HG03571 (cell line): ENCODE data around the gene TCIRG1.
"Not testable (repeated sequence)": the region's sequence is repeated elsewhere in the genome, so short reads cannot be mapped to it uniquely, and the experiment has no call there.

Experiments used
- ATAC-seq: cut with Tn5 transposase; IDR thresholded peaks from one replicate; pipeline ENCODE4 v1.9.1; 2021; ENCODE audit not compliant: unreplicated experiment

Gene TCIRG1, protein sequence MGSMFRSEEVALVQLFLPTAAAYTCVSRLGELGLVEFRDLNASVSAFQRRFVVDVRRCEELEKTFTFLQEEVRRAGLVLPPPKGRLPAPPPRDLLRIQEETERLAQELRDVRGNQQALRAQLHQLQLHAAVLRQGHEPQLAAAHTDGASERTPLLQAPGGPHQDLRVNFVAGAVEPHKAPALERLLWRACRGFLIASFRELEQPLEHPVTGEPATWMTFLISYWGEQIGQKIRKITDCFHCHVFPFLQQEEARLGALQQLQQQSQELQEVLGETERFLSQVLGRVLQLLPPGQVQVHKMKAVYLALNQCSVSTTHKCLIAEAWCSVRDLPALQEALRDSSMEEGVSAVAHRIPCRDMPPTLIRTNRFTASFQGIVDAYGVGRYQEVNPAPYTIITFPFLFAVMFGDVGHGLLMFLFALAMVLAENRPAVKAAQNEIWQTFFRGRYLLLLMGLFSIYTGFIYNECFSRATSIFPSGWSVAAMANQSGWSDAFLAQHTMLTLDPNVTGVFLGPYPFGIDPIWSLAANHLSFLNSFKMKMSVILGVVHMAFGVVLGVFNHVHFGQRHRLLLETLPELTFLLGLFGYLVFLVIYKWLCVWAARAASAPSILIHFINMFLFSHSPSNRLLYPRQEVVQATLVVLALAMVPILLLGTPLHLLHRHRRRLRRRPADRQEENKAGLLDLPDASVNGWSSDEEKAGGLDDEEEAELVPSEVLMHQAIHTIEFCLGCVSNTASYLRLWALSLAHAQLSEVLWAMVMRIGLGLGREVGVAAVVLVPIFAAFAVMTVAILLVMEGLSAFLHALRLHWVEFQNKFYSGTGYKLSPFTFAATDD

DNA sequence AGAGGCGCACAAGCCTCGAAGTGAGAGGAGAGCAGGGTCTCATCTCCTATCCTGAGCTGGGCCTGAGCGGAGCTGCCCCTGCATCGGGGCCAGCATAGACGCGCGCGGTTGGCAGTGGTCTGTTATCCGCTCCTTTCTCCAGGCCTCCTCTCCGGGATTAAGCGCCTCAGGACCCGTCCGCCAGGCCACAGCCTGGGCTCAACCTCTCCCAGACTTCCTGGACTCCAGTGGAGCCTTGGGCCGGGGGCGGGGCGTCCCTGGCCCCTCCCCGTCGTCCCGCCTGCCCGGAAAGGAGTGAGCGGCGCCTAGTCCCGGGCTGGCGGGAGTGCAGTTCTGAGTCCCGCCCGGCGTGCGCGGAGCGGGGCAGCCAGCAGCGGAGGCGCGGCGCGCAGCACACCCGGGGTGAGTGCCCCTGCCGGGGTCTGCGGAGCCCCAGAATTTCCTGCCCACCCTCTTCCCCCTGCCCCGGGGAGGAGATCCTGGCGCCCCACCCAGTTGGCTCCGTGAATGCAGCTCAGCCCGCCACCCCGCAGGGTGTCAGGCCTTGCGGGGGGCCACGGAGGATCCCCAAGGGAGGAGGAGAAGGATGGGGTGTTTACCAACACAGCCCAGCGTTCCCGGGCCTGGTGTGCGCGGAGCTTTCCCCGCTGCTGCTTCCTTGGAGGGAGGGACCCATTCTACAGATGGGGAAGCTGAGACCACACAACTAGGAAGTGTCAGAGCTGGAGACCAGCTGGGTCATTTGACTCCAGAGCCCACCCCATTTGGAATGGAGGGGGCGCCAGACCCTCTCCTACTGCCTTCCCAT is at the start of gene TCIRG1:
TCIRG1 (plus strand) TSS at position 308 of the 808 bp plus-strand sequence. CDS start 2,247 bp downstream, outside the sequence.
- no peak for ATAC-seq

DNA sequence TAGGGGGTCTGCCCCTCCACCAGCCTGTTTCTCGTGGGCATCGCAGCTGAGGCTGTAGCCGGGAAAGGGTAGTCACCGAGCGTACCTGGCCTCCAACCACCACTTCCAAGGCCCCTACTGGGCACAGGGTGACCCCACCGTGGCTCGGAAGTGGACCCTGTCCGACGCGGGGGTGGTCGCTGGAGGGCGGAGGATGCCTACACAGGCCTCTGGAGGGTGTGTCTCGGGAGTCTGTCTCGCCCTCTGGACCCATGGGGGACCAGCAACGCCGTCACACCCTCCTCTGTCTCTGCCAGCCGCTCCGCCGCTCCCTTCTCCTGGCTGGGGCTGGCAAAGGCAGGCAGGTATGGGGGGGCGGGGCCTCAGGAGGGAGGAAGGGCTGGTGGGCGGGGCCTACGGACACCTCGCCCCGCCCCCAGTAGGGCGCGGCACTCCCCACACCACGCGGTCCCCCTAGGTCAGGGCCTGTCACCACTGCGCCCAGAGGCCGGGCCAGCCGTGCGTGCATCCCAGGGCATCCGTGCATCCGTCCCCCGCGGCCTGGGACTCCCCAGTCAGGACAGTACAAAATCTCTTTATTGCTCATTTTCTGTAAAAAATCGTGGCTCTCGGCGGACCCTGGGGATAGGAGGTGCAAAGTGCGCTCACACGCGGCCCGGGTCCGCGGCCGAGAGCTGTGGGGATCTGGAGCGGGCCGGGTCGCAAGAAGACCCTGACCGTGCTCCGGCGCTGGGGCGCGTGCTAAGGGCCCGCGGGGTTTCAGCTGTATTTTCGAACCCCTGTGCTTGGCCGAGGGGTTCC is 48.1 kb upstream of the TCIRG1 start:
- ATAC-seq, result not testable (repeated sequence)

DNA sequence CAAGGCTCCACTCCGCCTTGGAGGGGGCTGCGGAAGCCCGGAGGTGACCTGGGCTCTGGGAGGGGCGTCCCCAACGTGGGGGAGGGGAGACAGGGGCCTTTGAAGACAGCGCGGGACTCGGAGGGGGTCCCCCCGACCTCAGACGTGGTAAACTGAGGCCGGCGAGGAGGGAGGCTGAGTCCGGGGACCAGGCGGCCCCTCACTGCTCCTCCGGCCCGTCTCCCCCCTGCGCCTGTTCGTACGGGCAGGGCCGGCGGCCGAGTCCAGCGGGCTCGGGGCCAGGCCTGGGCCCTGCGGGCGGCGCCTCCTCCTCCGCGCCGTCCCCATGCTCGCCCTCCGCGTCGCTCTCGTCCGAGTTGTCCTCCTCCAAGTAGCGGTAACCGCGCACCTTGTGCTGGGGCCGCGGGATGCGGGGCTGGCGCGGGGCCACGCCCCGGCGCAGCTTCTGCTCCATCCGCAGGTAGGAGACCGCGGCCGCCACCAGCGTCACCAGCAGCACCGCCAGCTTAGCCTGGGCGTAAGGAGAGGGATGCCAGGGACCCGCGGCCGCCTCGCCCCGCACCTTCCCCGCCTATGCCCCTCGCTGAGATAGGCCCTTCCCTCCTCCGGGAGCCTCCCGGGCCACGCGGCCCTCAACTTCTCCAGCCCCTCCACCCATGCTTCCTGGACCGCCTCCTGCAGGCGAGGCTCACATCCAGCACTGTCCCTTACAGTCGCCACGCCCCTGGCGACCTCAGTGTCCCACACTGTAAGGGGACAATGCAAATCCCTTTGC is 47.3 kb upstream of the TCIRG1 start:
- not testable (repeated sequence) for ATAC-seq

DNA sequence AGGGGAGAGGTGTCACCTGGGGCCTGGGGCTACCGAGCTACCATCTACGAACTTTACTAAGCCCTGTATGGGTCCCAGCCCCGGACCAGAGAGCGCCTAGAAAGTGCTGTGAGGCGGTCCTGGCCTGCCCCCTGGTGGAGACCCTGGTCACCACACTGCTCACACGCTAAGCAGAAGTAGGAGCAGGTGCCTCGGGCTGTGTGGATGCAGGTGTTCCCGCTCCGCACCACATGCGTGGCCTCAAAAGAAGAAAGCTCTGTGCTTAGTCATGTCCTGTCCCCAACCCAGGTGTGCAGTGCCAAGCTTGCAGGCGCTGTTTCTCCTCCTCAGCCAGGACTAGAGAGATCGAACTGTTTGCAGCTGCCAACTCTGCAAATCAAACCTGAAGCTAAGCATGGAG is 45.0 kb upstream of the TCIRG1 start:
- ATAC-seq, result not testable (repeated sequence)

DNA sequence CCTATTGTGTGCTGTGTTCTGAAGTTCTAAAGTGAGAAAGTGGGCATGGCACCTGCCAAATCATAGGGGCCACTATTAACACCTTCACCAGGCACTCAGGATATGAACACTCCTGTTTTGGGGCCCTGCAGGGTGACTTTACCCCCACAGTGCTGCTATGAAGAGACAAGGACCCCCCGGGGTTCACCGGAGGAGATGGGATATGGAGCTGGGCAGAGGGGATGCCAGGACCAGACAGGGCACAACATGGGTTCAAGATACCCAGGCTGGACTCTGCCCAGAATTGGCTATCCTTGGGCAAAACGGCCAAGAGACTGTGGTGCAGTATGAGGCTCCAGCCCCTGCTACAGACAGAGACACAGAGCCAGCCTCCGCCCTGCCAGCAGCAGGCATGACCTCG is 44.4 kb upstream of the TCIRG1 start:
- ATAC-seq, result not testable (repeated sequence)

DNA sequence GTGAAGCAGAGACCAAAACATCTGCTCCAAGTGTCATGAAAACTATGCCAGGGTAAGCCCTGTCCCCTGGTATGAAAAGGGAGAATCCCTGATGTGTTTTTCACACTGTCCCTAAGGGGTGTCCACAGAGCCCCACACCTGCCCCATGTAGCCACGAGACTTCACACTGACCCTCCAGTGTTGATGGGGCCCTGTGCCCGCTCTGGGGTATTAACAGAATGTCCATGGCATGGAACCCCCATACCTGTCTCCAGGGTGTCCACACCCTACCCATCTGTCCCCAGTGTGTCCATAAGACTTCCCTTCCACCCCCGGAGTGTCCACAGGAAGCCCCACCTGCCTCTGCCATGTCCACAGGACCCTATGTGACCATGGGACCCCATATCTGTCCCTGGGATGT is 43.7 kb upstream of the TCIRG1 start:
- ATAC-seq, result not testable (repeated sequence)

DNA sequence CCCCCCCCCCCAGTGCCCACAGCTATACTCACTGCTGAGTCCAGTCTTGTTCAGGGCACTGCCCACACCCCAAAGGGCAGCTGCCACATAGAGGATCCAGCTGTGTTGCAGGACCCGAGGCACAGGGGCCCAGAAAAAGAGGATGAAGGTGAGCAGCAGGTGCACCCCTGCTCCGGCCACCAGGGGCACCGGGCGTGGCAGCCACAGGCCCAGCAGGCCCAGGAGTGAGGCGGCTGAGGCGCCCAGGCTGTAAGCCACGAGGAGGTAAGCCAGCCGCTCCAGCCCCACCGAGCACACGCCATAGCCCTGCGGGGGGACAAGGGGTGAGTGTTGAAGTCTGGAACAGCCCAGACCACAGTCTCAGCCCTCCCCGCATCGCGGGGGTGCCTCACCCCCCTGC is 43.2 kb upstream of the TCIRG1 start:
- not testable (repeated sequence) for ATAC-seq

DNA sequence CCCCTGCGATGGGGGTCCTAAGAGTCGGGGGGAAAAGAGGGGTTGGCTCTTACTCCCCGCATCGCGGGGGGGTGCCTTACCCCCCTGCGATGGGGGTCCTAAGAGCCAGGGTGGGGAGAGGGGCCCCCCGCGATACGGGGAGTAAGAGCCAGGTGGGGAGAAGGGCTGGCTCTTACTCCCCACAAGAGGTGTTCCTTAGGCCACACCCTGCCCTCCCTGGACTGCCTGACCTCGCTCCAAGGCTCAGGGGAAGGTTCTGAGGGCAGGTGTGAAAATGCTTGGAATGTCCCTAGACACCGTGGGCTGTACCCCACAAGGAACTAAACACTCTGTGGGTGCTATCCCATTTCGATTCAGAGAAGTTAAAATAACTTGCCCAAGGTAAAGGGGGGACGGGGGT is 42.8 kb upstream of the TCIRG1 start:
- no peak for ATAC-seq

- no peak for ATAC-seq
These were observed 42.0 kb upstream of the TCIRG1 start for GRCh38 chr11:67996622-67997474.

GRCh38 chr11:67997475-67997921 is 41.3 kb upstream of the TCIRG1 start:
- ATAC-seq, result no peak

- no peak for ATAC-seq
These were observed 40.4 kb upstream of the TCIRG1 start for GRCh38 chr11:67998150-67999045.

- ATAC-seq, result no peak
These were observed 39.6 kb upstream of the TCIRG1 start for GRCh38 chr11:67999201-67999629.

GRCh38 chr11:67999704-68000103 is 39.1 kb upstream of the TCIRG1 start:
- no peak for ATAC-seq

- ATAC-seq, result no peak
These were observed 36.3 kb upstream of the TCIRG1 start for GRCh38 chr11:68002575-68002937.

DNA sequence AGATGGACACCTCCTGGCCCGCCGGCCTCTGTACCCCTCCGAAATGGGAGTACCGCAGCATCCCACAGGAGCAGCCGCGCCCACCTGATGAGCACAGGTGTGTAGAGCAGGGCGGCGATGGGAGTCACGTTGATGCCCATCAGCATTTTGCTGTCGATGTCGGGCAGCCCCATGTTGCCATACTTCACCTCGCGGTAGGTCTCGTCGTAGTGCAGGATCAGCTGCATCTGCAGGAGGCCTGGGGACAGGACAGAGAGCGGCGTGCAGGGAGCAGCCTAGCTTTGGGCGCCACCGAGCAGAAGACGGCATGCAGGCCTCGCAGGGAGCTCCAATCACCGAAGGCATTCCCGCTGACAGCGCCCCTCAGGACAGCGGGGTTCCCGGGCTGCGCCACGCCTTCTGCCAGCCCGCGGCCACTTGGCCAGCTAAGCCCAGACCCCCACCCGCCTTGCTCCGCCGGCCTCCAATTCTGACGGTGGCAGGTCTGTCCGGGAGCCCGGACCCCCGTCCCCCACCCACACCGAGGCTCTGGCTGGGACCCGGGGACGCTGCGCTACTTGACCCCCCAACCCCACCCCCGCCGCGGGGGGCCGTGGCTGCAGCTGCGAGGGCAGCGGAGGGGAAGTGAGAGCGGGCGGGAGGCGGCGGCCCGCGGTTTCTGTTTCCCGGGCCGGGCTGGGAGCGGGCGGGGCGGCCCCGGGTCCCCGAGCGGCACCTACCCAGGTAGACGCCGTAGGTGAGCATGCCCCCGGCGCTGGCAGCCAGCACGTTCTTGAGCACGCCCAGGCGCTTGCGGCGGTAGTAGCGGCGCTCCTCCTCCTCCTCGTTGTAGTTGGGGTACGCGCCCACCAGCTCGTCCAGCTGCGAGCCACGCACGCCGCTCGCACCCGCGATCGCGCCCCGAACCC is 35.6 kb upstream of the TCIRG1 start:
- no peak for ATAC-seq

DNA sequence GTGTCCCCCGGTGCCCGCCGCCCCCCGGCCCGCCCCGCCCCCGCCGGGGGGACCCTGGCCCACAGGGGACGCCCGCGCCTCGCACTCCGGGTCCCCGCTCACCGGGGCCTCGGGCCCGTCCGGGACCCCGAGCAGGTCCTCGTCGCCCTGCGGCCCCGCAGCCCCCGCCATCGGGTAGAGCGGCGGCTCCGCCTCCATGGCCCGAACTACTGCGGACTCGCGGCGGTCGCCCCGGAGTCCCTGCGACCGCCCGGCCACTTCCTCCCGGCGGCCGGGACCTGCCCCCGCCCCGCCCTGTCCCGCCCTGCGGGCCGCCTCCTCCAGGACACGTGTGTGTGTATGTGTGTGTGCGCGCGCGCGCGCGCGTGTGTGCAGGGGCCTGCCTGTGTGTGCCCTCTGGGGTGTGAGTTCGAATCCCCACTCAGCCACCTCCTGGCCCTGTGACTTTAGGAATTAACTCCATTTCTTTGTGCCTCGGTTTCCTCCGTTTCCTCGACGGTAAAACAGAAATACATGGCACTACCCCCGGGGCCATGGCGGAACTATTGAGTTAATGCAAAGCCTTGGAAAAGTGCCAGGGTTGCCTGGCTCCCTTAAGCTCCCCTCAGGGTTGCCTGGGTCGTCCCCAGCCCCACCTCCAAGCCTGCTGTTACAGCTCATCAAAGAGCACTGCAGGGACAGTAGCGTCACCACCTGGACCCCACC is 34.8 kb upstream of the TCIRG1 start, which contains the start of gene UNC93B1:
UNC93B1 (minus strand) TSS at position 252 of the 705 bp plus-strand sequence; CDS start at position 198, 54 bp downstream.
- ATAC-seq, result no peak
